Muscle of leg (tissue), 11 donors: ENCODE data around the gene CBLN3. TPM values are rescaled to one million over a fixed set of nuclear protein-coding genes. Genes with fewer than 3 reads are reported as not detected.
A peak's percentile ranks its signal among the peaks of the same experiment; 100 is the strongest.

Experiments
- DNase-seq: peaks from one replicate; pipeline ENCODE4 v3.0.0; 2013
- H3K27ac ChIP-seq: one replicate; pipeline ENCODE4 v1.5.1; 2013; ENCODE audit warnings: mild to moderate bottlenecking, low read length, control low read depth
- H3K27me3 ChIP-seq: one replicate; pipeline ENCODE4 v1.6.1; 2013; ENCODE audit warnings: low read length; ENCODE audit not compliant: control insufficient read depth, insufficient read depth
- H3K36me3 ChIP-seq: one replicate; pipeline ENCODE4 v1.6.1; 2013; ENCODE audit warnings: low read length; ENCODE audit not compliant: control insufficient read depth, insufficient read depth
- H3K4me1 ChIP-seq: one replicate; pipeline ENCODE4 v1.6.1; 2013; ENCODE audit warnings: low read length; ENCODE audit not compliant: control insufficient read depth, insufficient read depth
- H3K4me3 ChIP-seq: one replicate; pipeline ENCODE4 v1.5.1; 2013; ENCODE audit warnings: low read length, control low read depth
- H3K9me3 ChIP-seq: replicated peaks from 2 replicates; pipeline ENCODE4 v1.6.1; 2013; ENCODE audit warnings: low read depth, low read length; ENCODE audit not compliant: control insufficient read depth
- WGBS: methylation state at CpG from one replicate; pipeline ENCODE4 v1.1.5; 2013; ENCODE audit warnings: missing lambda C conversion rate; ENCODE audit not compliant: insufficient coverage; 5-methylcytosine and 5-hydroxymethylcytosine counted together
- polyA plus RNA-seq, 8 donors: library from polyadenylated mRNA; unstranded; fragments of 120-200 nt; gene quantifications; one replicate each; pipeline versions ENCODE4 v1.2.1 to v1.2.3, GENCODE V29; 2013; ENCODE audit warnings: inconsistent platforms in 1 of 8, low replicate concordance in 1 of 8; ENCODE audit not compliant: insufficient read length in 8 of 8, insufficient read depth in 1 of 8
- total RNA-seq: library from RNA; stranded (reverse); fragments of 120-200 nt; gene quantifications from one replicate; pipeline ENCODE4 v1.2.4, GENCODE V29; 2013

The CBLN3 gene
- total and polyA plus RNA-seq, 9 donors, result 1.2 to 2.4 (median 1.7) TPM

GRCh38 chr14:24403294-24403998 is 26.0 kb downstream of the CBLN3 start:
- Histone ChIP-seq H3K9me3 (no peaks in the 10 kb centered on the region), H3K36me3 (peaks cover 14% of the 10 kb centered on the region), H3K27ac (peak overlapping the region; percentile 45), H3K27me3 (no peaks in the 10 kb centered on the region), H3K4me3 (no peak overlapping the region), H3K4me1 (peaks cover 50% of the 10 kb centered on the region)
- 18% methylated on average over 5 of the region's 7 CpGs for WGBS
- DNase-seq, result peak; percentile 88

GRCh38 chr14:24401810-24402702 is 27.4 kb downstream of the CBLN3 start:
- 20% methylated on average over 6 of the region's 9 CpGs for WGBS
- Histone ChIP-seq H3K4me1 (peaks cover 56% of the 10 kb centered on the region), H3K4me3 (no peak overlapping the region), H3K27ac (peak overlapping the region; percentile 29), H3K9me3 (no peaks in the 10 kb centered on the region), H3K36me3 (peaks cover 3% of the 10 kb centered on the region), H3K27me3 (no peaks in the 10 kb centered on the region)
- DNase-seq, result no peak

DNA sequence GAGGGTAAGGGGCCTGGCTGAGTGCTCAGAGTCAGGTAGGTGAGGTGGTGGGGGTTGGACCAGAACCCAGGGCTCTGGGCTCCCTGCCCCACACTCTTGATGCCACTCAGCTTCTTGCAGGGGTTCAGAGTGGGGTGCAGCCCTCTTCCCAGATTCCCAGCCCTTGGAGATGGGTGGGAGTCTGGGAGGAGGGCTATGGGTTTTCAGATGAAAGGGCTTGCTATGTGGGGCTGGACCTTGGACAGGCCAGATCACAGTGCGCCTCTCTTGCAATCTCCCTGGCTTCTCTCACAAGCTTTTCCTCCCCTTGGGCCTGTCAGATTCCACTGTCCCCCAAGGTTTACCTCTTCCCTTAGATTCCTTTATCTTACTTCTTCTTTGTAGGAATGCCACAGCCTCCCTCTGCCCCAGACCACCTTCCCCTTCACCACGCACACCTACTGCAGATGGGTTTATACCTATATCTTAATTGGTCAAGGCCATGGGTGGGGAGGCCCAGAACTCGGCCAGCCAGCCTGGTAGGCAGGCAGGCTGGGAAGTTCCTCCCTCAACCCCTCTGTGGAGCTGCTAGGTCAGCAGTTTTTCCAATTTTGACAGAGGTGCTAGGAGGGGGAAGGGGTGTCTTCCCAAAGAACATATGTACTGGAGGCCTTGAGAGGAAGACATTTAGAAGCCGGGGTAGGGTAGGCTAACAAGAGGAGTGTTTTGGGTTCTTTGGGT is 29.3 kb downstream of the CBLN3 start:
- Histone ChIP-seq H3K27ac (peak overlapping the region; percentile 67), H3K4me3 (peak overlapping the region; percentile 63), H3K9me3 (no peaks in the 10 kb centered on the region), H3K36me3 (no peaks in the 10 kb centered on the region), H3K4me1 (peaks cover 56% of the 10 kb centered on the region), H3K27me3 (no peaks in the 10 kb centered on the region)
- WGBS, result 33% methylated on average over 2 of the region's 4 CpGs
- DNase-seq, result no peak

DNA sequence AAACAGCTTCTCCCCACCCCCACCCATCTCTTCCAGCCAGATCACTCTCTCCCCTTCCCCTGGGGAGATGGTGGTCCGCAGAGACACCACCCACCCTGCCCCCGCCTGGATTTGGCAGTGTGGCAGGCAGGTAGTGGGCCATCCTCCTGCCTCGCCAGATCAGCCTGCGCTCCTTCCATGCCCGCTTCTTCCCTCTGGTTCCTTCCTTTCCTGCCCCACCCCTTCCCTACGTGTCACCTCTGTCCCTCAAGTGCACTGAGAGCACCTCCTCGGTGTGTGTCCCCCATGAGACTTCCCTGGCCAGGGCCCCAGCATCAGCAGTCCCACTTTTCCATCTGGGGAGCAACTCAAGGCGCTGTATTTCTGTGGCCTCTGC is 30.0 kb downstream of the CBLN3 start:
- peak overlapping the region; percentile 67 for H3K27ac ChIP-seq
- H3K9me3 ChIP-seq, result no peaks in the 10 kb centered on the region
- H3K36me3 ChIP-seq, result no peaks in the 10 kb centered on the region
- 1% methylated on average over 7 of the region's 8 CpGs for WGBS
- peaks cover 51% of the 10 kb centered on the region for H3K4me1 ChIP-seq
- H3K27me3 ChIP-seq, result no peaks in the 10 kb centered on the region
- H3K4me3 ChIP-seq, result peak overlapping the region; percentile 63
- DNase-seq, result no peak

GRCh38 chr14:24398653-24399446 is 30.6 kb downstream of the CBLN3 start, which contains the start of gene NYNRIN:
NYNRIN (plus strand) TSS chr14:24399003; CDS start chr14:24399247, 244 bp downstream.
- peaks cover 50% of the 10 kb centered on the region for H3K4me1 ChIP-seq
- WGBS, result under 1% methylated on average over 36 of the region's 57 CpGs
- peak within 1 kb of the TSS; percentile 76 for H3K27ac ChIP-seq
- H3K27me3 ChIP-seq, result no peaks in the 10 kb centered on the region
- no peaks in the 10 kb centered on the region for H3K9me3 ChIP-seq
- DNase-seq, result peak; percentile 92
- H3K4me3 ChIP-seq, result peak within 1 kb of the TSS; percentile 63
- H3K36me3 ChIP-seq, result no peaks in the 10 kb centered on the region

DNA sequence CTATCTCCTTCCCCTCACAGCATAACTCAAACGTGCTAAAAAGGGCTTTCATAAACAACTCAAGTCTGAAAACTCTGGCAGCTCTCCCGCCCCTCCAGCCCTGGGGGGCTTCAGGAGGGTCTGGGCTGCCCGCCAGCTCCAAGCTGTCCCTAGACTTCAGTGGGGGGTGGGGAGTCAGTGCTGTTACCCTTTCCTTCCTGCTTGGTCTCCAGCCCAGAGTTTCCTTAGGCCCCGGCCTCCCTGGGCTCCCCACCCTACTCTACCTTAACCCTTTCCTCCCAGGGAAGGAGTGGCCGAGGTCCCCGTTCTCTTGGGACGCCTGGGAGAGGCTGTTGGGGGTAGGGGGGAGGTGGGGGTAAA is 31.2 kb downstream of the CBLN3 start:
- Histone ChIP-seq H3K4me3 (peak overlapping the region; percentile 63), H3K9me3 (no peaks in the 10 kb centered on the region), H3K27ac (peak overlapping the region; percentile 76), H3K27me3 (no peaks in the 10 kb centered on the region), H3K4me1 (peaks cover 44% of the 10 kb centered on the region), H3K36me3 (no peaks in the 10 kb centered on the region)
- WGBS, result no CpG with 5 or more reads among the region's 7 CpGs
- peak; percentile 85 for DNase-seq

DNA sequence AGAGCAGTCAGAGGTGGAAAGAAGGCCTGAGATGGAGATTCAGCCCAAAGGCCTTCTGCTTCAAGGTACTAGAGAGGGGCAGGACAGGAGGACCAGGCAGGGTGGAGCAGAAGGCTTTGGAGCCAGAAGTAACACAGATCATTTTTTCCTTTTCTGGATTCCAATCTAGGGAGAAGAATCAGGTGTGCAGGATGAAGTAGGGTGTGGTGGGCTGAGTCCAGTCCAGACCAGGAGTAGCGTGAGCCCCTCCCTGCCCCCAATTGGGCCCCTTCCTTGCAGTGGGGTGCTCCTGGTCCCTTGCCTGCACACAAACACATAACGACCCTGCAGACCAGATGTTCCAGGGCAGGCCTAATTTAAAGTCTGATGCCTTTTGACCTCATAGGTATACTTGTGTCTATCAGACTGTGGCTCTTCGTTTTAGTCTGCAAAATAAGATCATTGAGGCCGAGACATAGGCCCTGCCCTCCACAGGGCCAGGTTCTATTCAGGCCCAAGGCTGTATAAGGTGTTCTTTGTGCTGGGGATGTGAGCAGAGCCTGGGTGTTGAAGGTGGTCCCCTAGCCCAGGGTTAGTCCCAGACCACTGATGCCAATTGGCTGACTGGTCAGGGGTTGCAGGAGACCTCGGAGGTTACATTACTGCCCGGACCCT is 31.7 kb downstream of the CBLN3 start:
- Histone ChIP-seq H3K4me1 (peaks cover 42% of the 10 kb centered on the region), H3K9me3 (no peaks in the 10 kb centered on the region), H3K27me3 (no peaks in the 10 kb centered on the region), H3K27ac (peak overlapping the region; percentile 76), H3K4me3 (no peak overlapping the region), H3K36me3 (no peaks in the 10 kb centered on the region)
- 13% methylated on average over 4 of the region's 6 CpGs for WGBS
- no peak for DNase-seq

DNA sequence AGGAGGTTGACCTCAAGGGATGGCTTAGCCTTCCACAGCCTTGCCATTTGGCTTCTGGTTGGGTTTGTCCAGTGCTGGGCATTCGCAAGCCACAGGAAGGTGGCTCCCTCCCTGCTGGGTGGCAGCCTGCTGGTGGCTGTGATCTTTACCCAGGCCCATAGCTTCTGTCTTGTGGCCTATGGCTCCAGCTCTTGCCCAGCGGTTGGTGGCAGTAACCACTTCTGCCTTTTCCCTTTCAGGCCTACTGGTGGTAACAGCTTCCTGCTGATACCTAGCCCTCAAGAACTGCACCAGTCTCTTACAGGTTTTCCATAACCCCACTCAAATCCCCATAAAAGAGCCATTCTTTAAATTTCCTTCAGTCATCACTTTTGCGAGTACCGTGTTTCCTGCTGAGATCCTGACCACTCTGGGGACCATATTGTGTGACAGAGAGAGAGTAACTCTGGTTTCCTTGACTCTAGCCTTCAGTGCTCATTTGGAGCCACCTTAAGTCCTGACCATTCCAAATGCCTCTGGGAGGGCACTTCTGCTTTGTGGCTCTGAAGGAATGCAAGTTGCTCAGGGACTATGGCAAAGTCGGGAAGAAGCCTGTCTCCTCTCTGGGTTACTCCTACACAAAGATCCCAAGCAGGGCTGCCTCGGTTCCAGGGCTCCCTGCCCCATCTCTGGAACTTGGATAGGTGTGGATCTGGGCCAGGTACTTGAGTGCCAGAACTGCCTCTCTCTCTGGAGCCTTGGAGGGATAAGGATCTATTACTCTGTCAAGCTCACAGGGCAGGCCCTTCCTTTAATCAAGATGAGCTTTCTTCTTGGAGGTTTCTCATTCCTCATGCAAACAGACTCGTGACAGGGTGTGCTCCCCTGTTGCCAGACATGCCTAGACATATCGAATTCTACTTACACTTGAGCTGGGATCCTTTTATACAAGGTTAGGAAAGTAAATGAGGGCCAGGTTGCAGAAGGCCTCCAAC is 33.6 kb downstream of the CBLN3 start:
- no peaks in the 10 kb centered on the region for H3K9me3 ChIP-seq
- H3K4me1 ChIP-seq, result peaks cover 25% of the 10 kb centered on the region
- 80% methylated on average over 1 of the region's 8 CpGs for WGBS
- H3K27me3 ChIP-seq, result no peaks in the 10 kb centered on the region
- H3K4me3 ChIP-seq, result no peak overlapping the region
- H3K27ac ChIP-seq, result no peak overlapping the region
- H3K36me3 ChIP-seq, result no peaks in the 10 kb centered on the region
- no peak for DNase-seq
